NCI-H526 (cell line): Measurements from ENCODE around the gene TMEM51.
A peak's percentile ranks its signal among the peaks of the same experiment; 100 is the strongest.

Source experiments
- DNase-seq, 2 experiments: peaks; one replicate each; lab custom pipeline; 2025; lab: John Stamatoyannopoulos, UW

Gene TMEM51

GRCh38 chr1:15246960-15247614, 93.5 kb downstream of the TMEM51 start, which contains the start of gene FHAD1:
Gene FHAD1 (plus strand): TSS chr1:15247223. CDS start chr1:15251785, 4,562 bp downstream.
- DNase-seq: peak; percentile 57 to 85

GRCh38 chr1:15248216-15248615, 94.7 kb downstream of the TMEM51 start:
- no peak for DNase-seq

GRCh38 chr1:15249081-15249480, 95.5 kb downstream of the TMEM51 start:
- DNase-seq: no peak

GRCh38 chr1:15251857-15252835, 98.6 kb downstream of the TMEM51 start:
- DNase-seq: no peak

- DNase-seq: no peak
Observed at GRCh38 chr1:15254559-15254958, 101.0 kb downstream of the TMEM51 start.

- DNase-seq: no peak
Observed at GRCh38 chr1:15255582-15256149, 102.1 kb downstream of the TMEM51 start.

GRCh38 chr1:15256584-15256983, 103.0 kb downstream of the TMEM51 start:
- DNase-seq: no peak

GRCh38 chr1:15257309-15257708, 103.8 kb downstream of the TMEM51 start:
- no peak for DNase-seq

GRCh38 chr1:15258833-15259621, 105.5 kb downstream of the TMEM51 start:
- DNase-seq: no peak

GRCh38 chr1:15259622-15260007, 106.1 kb downstream of the TMEM51 start:
- DNase-seq: no peak

- DNase-seq: no peak
Observed at GRCh38 chr1:15260418-15261154, 107.0 kb downstream of the TMEM51 start.

- no peak for DNase-seq
Observed at GRCh38 chr1:15261155-15262002, 107.8 kb downstream of the TMEM51 start.

GRCh38 chr1:15262003-15262377, 108.4 kb downstream of the TMEM51 start:
- DNase-seq: no peak

- DNase-seq: no peak
Observed at GRCh38 chr1:15262706-15263105, 109.2 kb downstream of the TMEM51 start.

- no peak for DNase-seq
Observed at GRCh38 chr1:15264769-15265168, 111.2 kb downstream of the TMEM51 start.
